ENCODE measurements around the gene HHAT. TPM values are rescaled to one million over a fixed set of nuclear protein-coding genes. Genes with fewer than 3 reads are reported as not detected.

HHAT gene
- total RNA-seq, 4 donors from 2014 or later: 4.6 to 8.8 (median 6.7) TPM

DNA sequence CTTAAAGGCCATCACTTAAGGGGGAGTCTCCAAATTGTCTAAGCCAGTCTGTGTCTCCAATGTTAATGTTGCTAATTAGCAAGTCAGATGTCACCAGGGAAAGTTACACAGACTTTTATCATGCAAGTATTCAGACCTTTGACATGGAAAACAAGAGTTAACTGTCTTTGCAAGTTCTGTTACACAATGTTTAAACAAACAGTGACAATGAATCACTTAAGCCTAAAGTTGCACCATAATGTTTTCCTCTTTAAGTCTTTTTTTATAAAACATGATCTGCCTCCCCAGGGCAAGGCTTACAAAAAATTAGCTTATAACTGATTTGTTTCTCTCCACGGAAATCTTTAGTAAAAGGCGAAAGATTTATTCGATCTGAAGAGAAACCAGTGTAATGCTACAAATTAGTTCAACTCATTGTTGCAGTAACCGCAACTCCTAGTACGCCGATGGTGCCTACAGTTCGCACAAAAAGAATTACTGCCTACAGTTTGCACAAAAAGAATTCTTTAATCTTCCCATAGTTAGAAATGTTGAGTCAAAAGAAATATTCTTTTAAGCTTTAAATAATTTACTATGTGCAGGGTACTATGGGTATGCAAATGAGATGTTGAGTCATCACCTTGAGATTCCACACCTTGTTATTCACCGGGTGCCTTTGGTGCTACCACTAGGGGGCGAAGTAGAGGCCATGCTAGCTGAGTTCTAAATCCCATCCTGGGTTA, 45.3 kb downstream of the HHAT start:
- intact Hi-C loops (cut with DNase I; ENCODE audit: low total_unique reads): no loop called here
- TF ChIP-seq, protein P1, sequence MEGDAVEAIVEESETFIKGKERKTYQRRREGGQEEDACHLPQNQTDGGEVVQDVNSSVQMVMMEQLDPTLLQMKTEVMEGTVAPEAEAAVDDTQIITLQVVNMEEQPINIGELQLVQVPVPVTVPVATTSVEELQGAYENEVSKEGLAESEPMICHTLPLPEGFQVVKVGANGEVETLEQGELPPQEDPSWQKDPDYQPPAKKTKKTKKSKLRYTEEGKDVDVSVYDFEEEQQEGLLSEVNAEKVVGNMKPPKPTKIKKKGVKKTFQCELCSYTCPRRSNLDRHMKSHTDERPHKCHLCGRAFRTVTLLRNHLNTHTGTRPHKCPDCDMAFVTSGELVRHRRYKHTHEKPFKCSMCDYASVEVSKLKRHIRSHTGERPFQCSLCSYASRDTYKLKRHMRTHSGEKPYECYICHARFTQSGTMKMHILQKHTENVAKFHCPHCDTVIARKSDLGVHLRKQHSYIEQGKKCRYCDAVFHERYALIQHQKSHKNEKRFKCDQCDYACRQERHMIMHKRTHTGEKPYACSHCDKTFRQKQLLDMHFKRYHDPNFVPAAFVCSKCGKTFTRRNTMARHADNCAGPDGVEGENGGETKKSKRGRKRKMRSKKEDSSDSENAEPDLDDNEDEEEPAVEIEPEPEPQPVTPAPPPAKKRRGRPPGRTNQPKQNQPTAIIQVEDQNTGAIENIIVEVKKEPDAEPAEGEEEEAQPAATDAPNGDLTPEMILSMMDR (IDR thresholded peaks at IDR 0.05): no peak
- TF ChIP-seq POLR2A (IDR thresholded peaks at IDR 0.05): no peak
- H3K4me3 ChIP-seq (ENCODE audit: low read depth, poor library complexity, severe bottlenecking): no peak overlapping the region
- DNase-seq (ENCODE audit: low spot score in 2 of 2): no peak
- 46 to 54% methylated on average over 9 of the region's 9 CpGs for WGBS, 2 donors

DNA sequence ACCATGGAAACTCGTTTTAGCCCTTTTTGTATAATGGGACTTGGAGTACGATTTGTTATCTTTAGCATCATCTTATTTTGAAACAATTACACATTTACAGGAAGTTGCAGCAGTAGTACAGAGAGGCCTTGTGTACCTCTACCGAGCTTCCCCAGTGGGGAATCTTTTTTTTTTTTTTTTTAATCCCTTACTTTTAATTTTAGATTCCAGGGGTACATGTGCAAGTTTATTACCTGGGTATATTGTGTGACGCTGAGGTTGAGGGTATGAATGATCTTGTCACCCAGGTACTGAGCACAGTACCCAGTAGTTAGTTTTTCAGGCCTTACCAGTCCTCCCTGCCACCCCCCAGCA, 45.9 kb downstream of the HHAT start:
- no peak for TF ChIP-seq POLR2A (IDR thresholded peaks at IDR 0.05)
- TF ChIP-seq, protein P1 (IDR thresholded peaks at IDR 0.05): no peak
- WGBS, 2 donors: 57 to 70% methylated on average over 4 of the region's 4 CpGs
- no peak for DNase-seq (ENCODE audit: low spot score in 2 of 2)
- intact Hi-C loops (cut with DNase I; ENCODE audit: low total_unique reads): no loop called here
- no peak overlapping the region for H3K4me3 ChIP-seq (ENCODE audit: low read depth, poor library complexity, severe bottlenecking)

DNA sequence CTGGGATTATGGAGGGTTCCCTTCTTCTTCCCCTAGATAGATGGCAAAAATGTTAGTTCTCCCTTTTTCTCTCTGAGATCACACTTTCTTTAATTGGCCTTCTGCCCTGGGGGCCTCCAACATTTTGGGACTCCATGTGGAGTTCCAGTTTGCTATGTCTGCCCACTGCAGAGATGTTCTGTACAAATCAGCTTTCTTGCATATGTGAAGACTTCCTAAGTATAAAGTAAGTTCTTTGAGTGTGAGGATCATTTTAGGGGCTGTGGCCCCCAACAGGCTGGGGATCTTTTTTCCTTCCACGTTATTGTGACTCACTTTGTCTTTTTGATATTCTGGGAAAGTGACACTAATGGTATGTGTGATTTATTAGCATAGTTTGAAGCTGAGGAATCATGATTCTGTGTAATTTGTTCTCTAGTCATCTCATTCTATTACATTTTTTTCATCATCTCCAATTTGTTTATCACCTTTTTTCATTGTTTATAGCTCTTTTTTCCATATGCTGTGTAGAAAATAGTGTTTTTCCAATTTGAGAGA, 48.2 kb downstream of the HHAT start:
- H3K4me3 ChIP-seq (ENCODE audit: low read depth, poor library complexity, severe bottlenecking): no peak overlapping the region
- TF ChIP-seq, protein P1 (IDR thresholded peaks at IDR 0.05): no peak
- TF ChIP-seq POLR2A (IDR thresholded peaks at IDR 0.05): no peak
- intact Hi-C loops (cut with DNase I; ENCODE audit: low total_unique reads): no loop called here
- 32 to 36% methylated on average over 1 of the region's 1 CpG for WGBS, 2 donors
- no peak for DNase-seq (ENCODE audit: low spot score in 2 of 2)

DNA sequence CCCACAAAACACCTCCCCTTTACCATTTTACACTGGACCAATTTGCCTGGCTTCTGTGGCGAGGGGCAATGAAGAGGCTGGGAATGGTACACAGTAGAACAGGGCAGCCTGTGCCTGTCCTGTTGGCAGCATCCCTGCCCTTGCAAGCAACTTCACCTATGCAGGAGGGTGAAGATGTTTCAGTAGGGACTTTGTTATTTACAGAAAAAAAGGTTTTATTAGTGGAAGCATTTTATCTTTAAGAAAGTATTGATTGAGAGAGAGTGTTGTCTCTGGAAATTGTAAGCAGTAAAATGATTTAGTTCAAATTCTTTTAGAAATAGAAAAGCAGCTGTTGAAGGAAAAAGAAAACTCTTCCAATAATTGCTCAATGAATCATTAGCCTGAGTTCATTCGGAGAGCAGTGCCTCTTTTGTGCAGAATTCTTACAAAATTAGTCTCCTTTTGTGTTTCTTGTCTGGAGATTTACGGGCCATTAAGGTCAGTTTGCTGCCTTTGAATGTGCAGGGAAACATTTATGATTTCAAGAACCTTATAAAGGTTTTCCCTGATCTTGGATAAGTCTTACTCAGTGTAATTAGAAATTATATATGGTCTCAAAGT, 49.1 kb downstream of the HHAT start:
- H3K4me3 ChIP-seq (ENCODE audit: low read depth, poor library complexity, severe bottlenecking): no peak overlapping the region
- TF ChIP-seq, protein P1 (IDR thresholded peaks at IDR 0.05): no peak
- no peak for TF ChIP-seq POLR2A (IDR thresholded peaks at IDR 0.05)
- DNase-seq (ENCODE audit: low spot score in 2 of 2): no peak
- intact Hi-C loops (cut with DNase I; ENCODE audit: low total_unique reads): no loop called here
- 74 to 78% methylated on average over 3 of the region's 3 CpGs for WGBS, 2 donors

DNA sequence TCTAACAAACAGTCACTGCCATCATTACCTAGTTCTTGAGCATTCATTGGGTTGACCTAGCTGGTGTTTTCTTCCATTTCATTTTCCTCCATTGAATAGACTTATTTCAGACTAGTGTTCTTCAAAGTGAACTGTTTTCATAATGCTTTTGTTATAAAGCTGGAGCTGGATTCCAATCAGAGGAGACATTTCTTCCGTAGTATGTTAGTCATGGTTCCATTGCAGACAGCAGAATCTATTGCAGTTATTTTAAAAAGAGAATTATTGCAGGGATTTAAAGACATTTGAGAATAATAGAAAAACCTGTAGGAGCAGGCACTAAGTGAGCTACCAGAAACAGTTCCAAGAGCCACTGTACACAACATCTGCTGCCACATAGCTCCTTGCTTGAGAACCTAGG, 50.0 kb downstream of the HHAT start:
- H3K4me3 ChIP-seq (ENCODE audit: low read depth, poor library complexity, severe bottlenecking): no peak overlapping the region
- WGBS, 2 donors: 86 to 100% methylated on average over 1 of the region's 1 CpG
- no peak for TF ChIP-seq POLR2A (IDR thresholded peaks at IDR 0.05)
- TF ChIP-seq, protein P1 (IDR thresholded peaks at IDR 0.05): no peak
- no peak for DNase-seq (ENCODE audit: low spot score in 2 of 2)
- intact Hi-C loops (cut with DNase I; ENCODE audit: low total_unique reads): no loop called here

Measured in lower leg skin (tissue), 4 donors.